ENCODE measurements around the gene DYDC2.
"Not testable (repeated sequence)": the region's sequence is repeated elsewhere in the genome, so short reads cannot be mapped to it uniquely, and the experiment has no call there.

Gene DYDC2

GRCh38 chr10:80414142-80414895 lies 57.7 kb downstream of the DYDC2 start:
- no peak for FAIRE-seq

- no peak for FAIRE-seq
Measured at GRCh38 chr10:80415734-80416478, 59.3 kb downstream of the DYDC2 start.

GRCh38 chr10:80416479-80417098 lies 60.0 kb downstream of the DYDC2 start:
- FAIRE-seq, result no peak

GRCh38 chr10:80417256-80417655 lies 60.7 kb downstream of the DYDC2 start:
- not testable (repeated sequence) for FAIRE-seq

Measured in colon (tissue), 2 donors.